GM12878 (cell line): ENCODE results near the gene NAALAD2. TPM values are rescaled to one million over a fixed set of nuclear protein-coding genes. Genes with fewer than 3 reads are reported as not detected.

ENCODE experiments used
- ATAC-seq: fragments of 200-7000 bp; cut with Tn5 transposase; 3 replicates; pipeline ENCODE4 v1.9.1; 2020; ENCODE audit warnings: mild to moderate bottlenecking, moderate library complexity
- BruUV-seq: library from RNA; stranded (reverse); fragments of 400-500 nt; replicated peaks from 2 replicates; lab custom pipeline; 2021; lab: Mats Ljungman, UMichigan
- CTCF ChIA-PET: fragments of 300-600 bp; sonication (Branson Sonifier 250); formaldehyde crosslinking; extraction: SDS; loops from one replicate; lab custom pipeline; 2021; ENCODE audit warnings: inconsistent platforms; lab: Yijun Ruan, JAX
- POLR2A ChIA-PET: fragments of 350-600 bp; formaldehyde crosslinking; extraction: SDS; loops from one replicate; lab custom pipeline; 2021; ENCODE audit warnings: inconsistent platforms; lab: Charles Lee
- RAD21 ChIA-PET: fragments of 300-600 bp; sonication (Branson Sonifier 250); formaldehyde crosslinking; loops from one replicate; lab custom pipeline; 2023; ENCODE audit warnings: antibody characterized with exemption; ENCODE audit not compliant: unreplicated experiment; lab: Charles Lee
- SMC1A ChIA-PET: fragments of 300-600 bp; sonication (Branson Sonifier 250); formaldehyde crosslinking; loops from one replicate; lab custom pipeline; 2023; ENCODE audit not compliant: unreplicated experiment, uncharacterized antibody; lab: Charles Lee
- DNase-seq: peaks from one replicate; pipeline ENCODE4 v3.0.0-alpha.2; 2011; ENCODE audit warnings: low read depth, low spot score
- FAIRE-seq: peaks from 3 replicates; lab custom pipeline; 2011; peaks lifted over from hg19 to GRCh38; lab: Jason Lieb, UNC
- H2AFZ ChIP-seq: 2 replicates; pipeline ENCODE4 v1.6.0; 2011; ENCODE audit warnings: low read depth, low read length, control low read depth; ENCODE audit not compliant: control insufficient read depth
- H3K27ac ChIP-seq: 2 replicates; pipeline ENCODE4 v1.5.1; 2011; ENCODE audit warnings: control low read depth; ENCODE audit not compliant: control insufficient read depth, insufficient read depth
- H3K27me3 ChIP-seq, 2 experiments: replicated peaks in 1 of 2; 2 replicates each; pipeline versions ENCODE4 v1.6.0 to v1.6.1; 2011; ENCODE audit warnings: low read length in 1 of 2; ENCODE audit not compliant: control insufficient read depth in 2 of 2, insufficient read depth in 2 of 2
- H3K36me3 ChIP-seq, 2 experiments: 2 replicates each; pipeline ENCODE4 v1.5.1; 2011; ENCODE audit warnings: low read length in 1 of 2; ENCODE audit not compliant: control insufficient read depth in 2 of 2, insufficient read depth in 2 of 2
- H3K4me1 ChIP-seq: 2 replicates; pipeline ENCODE4 v1.6.1; 2011; ENCODE audit warnings: mild to moderate bottlenecking, low read length, moderate library complexity, mixed read lengths; ENCODE audit not compliant: control insufficient read depth, insufficient read depth
- H3K4me2 ChIP-seq: 2 replicates; pipeline ENCODE4 v1.6.0; 2011; ENCODE audit warnings: control low read depth; ENCODE audit not compliant: control insufficient read depth, insufficient read depth
- H3K4me3 ChIP-seq: fragments of 200-600 bp; sonication (generic); 2 replicates; pipeline ENCODE4 v1.5.1; 2016
- H3K79me2 ChIP-seq: 2 replicates; pipeline ENCODE4 v1.6.0; 2011; ENCODE audit warnings: low read length; ENCODE audit not compliant: control insufficient read depth, insufficient read depth
- H3K9ac ChIP-seq: 2 replicates; pipeline ENCODE4 v1.8.0; 2011; ENCODE audit warnings: low read length, control low read depth, mixed read lengths; ENCODE audit not compliant: control insufficient read depth, insufficient read depth
- H3K9me3 ChIP-seq: replicated peaks from 3 replicates; pipeline ENCODE4 v1.5.1; 2011; ENCODE audit warnings: mild to moderate bottlenecking, low read length; ENCODE audit not compliant: control insufficient read depth, insufficient read depth
- H4K20me1 ChIP-seq: 2 replicates; pipeline ENCODE4 v1.6.0; 2011; ENCODE audit not compliant: control insufficient read depth, insufficient read depth
- BCL11A ChIP-seq: IDR thresholded peaks from 2 replicates; pipeline ENCODE4 v1.6.1; 2011; ENCODE audit warnings: low read depth, low read length
- BRCA1 ChIP-seq: IDR thresholded peaks from 2 replicates; pipeline ENCODE4 v1.6.1; 2011; ENCODE audit warnings: low read depth, low read length, improper control_type of control experiment
- CHD1 ChIP-seq: IDR thresholded peaks from 2 replicates; pipeline ENCODE4 v1.6.1; 2012; ENCODE audit warnings: low read depth, low read length, improper control_type of control experiment
- CHD2 ChIP-seq: IDR thresholded peaks from 2 replicates; pipeline ENCODE4 v1.6.1; 2011; ENCODE audit warnings: low read depth, low read length, improper control_type of control experiment, borderline replicate concordance
- EP300 ChIP-seq, 2 experiments: fragments of 150-350 bp in 1 of 2; IDR thresholded peaks; 2 replicates each; pipeline ENCODE4 v1.6.1; 2011 to 2012; ENCODE audit warnings: low read depth in 2 of 2, low read length in 2 of 2, borderline replicate concordance in 1 of 2, improper control_type of control experiment in 1 of 2, inconsistent platforms in 1 of 2; ENCODE audit not compliant: control insufficient read depth in 1 of 2
- JUNB ChIP-seq: IDR thresholded peaks from 2 replicates; pipeline ENCODE4 v1.6.1; 2016; ENCODE audit warnings: antibody characterized with exemption, mild to moderate bottlenecking
- SREBF2 ChIP-seq: IDR thresholded peaks from 2 replicates; pipeline ENCODE4 v1.6.1; 2012; ENCODE audit warnings: mild to moderate bottlenecking, low read length
- STAT1 ChIP-seq: fragments of 450-650 bp; conservative IDR thresholded peaks from 2 replicates; pipeline ENCODE4 v1.6.1; 2014; ENCODE audit warnings: antibody characterized with exemption, mild to moderate bottlenecking
- TCF7 ChIP-seq: IDR thresholded peaks from 2 replicates; pipeline ENCODE4 v1.6.1; 2014; ENCODE audit warnings: antibody characterized with exemption, borderline replicate concordance
- WGBS: methylation state at CpG from one replicate; pipeline ENCODE4 v1.1.6; 2016; ENCODE audit warnings: low lambda C conversion rate; ENCODE audit not compliant: insufficient replicate concordance, insufficient coverage; ENCODE audit errors: missing lambda C conversion rate; 5-methylcytosine and 5-hydroxymethylcytosine counted together
- in situ Hi-C: fragments of 300-500 bp; cut with MboI; formaldehyde crosslinking; loops from 9 replicates; pipeline ENCODE4 v1.14.3; 2018; ENCODE audit warnings: mixed read lengths
- intact Hi-C: fragments of 100-400 bp; cut with micrococcal nuclease; formaldehyde crosslinking; loops from one replicate; pipeline ENCODE4 v1.14.2; 2022; ENCODE audit not compliant: unreplicated experiment
- polyA plus RNA-seq, 11 experiments: library from polyadenylated mRNA; depleted of rRNA in 4 of 11; unstranded in 6 of 11; stranded (reverse) in 5 of 11; fragments of >200 nt; fragmentation: Nextera tagmentation in 4 of 11; fragmentation: Illumina TruSeq in 1 of 11; extraction: Ambion mirVana in 4 of 11; extraction: Trizol in 1 of 11; gene quantifications; 1 replicate in 1 of 11; 2 replicates in 10 of 11; pipeline versions ENCODE4 v1.2.1 to v1.2.3, GENCODE V29; 2011 to 2016; ENCODE audit warnings: inconsistent platforms in 2 of 11, missing spikeins in 2 of 11, low read depth in 1 of 11
- total RNA-seq, 4 experiments: library from RNA; depleted of rRNA in 3 of 4; stranded (reverse); fragments of >200 nt in 3 of 4; fragmentation: Illumina TruSeq in 1 of 4; extraction: Trizol in 1 of 4; gene quantifications; 2 replicates each; pipeline versions ENCODE4 v1.2.1 to v1.2.3, GENCODE V29; 2013 to 2021
- TF ChIP-seq, protein P1 (sequence below): fragments of 450-650 bp; formaldehyde crosslinking; IDR thresholded peaks from 2 replicates; pipeline ENCODE4 v1.4.0; 2022; ENCODE audit warnings: mild to moderate bottlenecking, moderate library complexity
- TF ChIP-seq, protein P2 (sequence below): IDR thresholded peaks from 2 replicates; pipeline ENCODE4 v1.6.1; 2012; ENCODE audit warnings: low read depth, low read length, improper control_type of control experiment

The NAALAD2 gene
- total and polyA plus RNA-seq, 10 of the 15 experiments (the other 5 are each of a cell fraction or from before 2014, with no cell fraction given), result 0.05 to 0.24 (median 0.11) TPM; not detected in 5

DNA sequence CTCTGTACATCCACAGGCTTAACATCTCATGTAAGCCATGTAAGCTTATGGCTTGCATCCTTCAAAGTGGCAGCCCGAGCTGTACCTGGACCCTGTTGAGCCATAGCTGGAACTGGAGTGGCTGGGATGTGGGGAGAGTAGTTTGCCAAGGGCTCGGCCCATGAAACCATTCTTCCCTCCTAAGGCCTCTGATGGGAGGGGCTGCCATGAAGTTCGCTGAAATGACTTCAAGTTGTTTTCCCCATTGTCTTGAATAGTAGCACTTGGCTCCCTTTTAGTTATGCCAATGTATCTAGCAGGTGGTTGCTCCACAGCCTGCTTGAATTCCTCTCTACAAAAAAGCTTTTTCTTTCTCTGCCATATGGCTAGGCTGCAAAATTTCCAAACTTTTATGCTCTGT is 93.6 kb downstream of the NAALAD2 start (continued):
- no peak for TF ChIP-seq SREBF2
- TF ChIP-seq, protein P1, sequence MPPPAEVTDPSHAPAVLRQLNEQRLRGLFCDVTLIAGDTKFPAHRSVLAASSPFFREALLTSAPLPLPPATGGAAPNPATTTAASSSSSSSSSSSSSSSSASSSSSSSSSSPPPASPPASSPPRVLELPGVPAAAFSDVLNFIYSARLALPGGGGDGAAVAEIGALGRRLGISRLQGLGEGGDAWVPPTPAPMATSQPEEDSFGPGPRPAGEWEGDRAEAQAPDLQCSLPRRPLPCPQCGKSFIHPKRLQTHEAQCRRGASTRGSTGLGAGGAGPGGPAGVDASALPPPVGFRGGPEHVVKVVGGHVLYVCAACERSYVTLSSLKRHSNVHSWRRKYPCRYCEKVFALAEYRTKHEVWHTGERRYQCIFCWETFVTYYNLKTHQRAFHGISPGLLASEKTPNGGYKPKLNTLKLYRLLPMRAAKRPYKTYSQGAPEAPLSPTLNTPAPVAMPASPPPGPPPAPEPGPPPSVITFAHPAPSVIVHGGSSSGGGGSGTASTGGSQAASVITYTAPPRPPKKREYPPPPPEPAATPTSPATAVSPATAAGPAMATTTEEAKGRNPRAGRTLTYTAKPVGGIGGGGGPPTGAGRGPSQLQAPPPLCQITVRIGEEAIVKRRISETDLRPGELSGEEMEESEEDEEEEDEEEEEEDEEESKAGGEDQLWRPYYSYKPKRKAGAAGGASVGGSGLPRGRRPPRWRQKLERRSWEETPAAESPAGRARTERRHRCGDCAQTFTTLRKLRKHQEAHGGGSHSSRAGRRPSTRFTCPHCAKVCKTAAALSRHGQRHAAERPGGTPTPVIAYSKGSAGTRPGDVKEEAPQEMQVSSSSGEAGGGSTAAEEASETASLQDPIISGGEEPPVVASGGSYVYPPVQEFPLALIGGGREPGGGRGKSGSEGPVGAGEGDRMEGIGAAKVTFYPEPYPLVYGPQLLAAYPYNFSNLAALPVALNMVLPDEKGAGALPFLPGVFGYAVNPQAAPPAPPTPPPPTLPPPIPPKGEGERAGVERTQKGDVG (CRISPR knock-in tag), result no peak
- no peak for TF ChIP-seq BCL11A

GRCh38 chr11:90229791-90230190 is 95.3 kb downstream of the NAALAD2 start:
- POLR2A ChIA-PET, result no interaction called here
- no peak overlapping the region for H3K4me2 ChIP-seq
- no peaks in the 10 kb centered on the region; a peak in 1 of 4 replicates for H3K27me3 ChIP-seq
- BruUV-seq, result no TSS peak
- no peaks in the 10 kb centered on the region for H3K79me2 ChIP-seq
- H3K4me3 ChIP-seq, result no peak overlapping the region
- intact Hi-C loops (no loop called here), in situ Hi-C loops (no loop called here)
- CTCF ChIA-PET, result interaction anchor here (0.5 to 0.8 kb wide), 3 partner anchors 17 to 1719 kb away, joined by 3 to 4 read pairs (median 4); no protein-coding TSS in a partner anchor
- WGBS, result 95% methylated on average over 1 of the region's 1 CpG
- H3K4me1 ChIP-seq, result no peaks in the 10 kb centered on the region
- H3K27ac ChIP-seq, result no peak overlapping the region
- DNase-seq (no peak), ATAC-seq (no peak), FAIRE-seq (no peak)
- RAD21 ChIA-PET, result no interaction called here
- no peak overlapping the region for H2AFZ ChIP-seq
- SMC1A ChIA-PET, result interaction anchor here (0.6 to 1.4 kb wide), 2 partner anchors 25 to 956 kb away, joined by 3 to 4 read pairs; no protein-coding TSS in a partner anchor
- no peak overlapping the region for H3K9ac ChIP-seq
- H3K9me3 ChIP-seq, result no peaks in the 10 kb centered on the region; the same call in 2 of the 3 replicates
- no peaks in the 10 kb centered on the region for H3K36me3 ChIP-seq
- no peak for TF ChIP-seq TCF7
- TF ChIP-seq, protein P2, sequence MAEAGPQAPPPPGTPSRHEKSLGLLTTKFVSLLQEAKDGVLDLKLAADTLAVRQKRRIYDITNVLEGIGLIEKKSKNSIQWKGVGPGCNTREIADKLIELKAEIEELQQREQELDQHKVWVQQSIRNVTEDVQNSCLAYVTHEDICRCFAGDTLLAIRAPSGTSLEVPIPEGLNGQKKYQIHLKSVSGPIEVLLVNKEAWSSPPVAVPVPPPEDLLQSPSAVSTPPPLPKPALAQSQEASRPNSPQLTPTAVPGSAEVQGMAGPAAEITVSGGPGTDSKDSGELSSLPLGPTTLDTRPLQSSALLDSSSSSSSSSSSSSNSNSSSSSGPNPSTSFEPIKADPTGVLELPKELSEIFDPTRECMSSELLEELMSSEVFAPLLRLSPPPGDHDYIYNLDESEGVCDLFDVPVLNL, result no peak
- no peak for TF ChIP-seq BRCA1
- no peak for TF ChIP-seq STAT1
- no peak for TF ChIP-seq JUNB
- no peak for TF ChIP-seq CHD2
- TF ChIP-seq EP300 (IDR thresholded peaks at IDR 0.05; ENCODE audit: borderline replicate concordance in 1 of 2, control insufficient read depth in 1 of 2, low read depth in 2 of 2, low read length in 2 of 2), result no peak
- TF ChIP-seq SREBF2, result no peak
- no peak for TF ChIP-seq CHD1
- no peaks in the 10 kb centered on the region for H4K20me1 ChIP-seq
